Mesendoderm (in vitro differentiated cells): ENCODE data around the gene DDX4.
"Not testable (repeated sequence)": the region's sequence is repeated elsewhere in the genome, so short reads cannot be mapped to it uniquely, and the experiment has no call there.

Source experiments
- DNase-seq: peaks from one replicate; pipeline ENCODE4 v3.0.0; 2013
- H2AK5ac ChIP-seq: 2 replicates; pipeline ENCODE4 v1.6.1; 2013; ENCODE audit warnings: low read length, inconsistent platforms
- H2BK120ac ChIP-seq: 2 replicates; pipeline ENCODE4 v1.6.1; 2013; ENCODE audit warnings: low read depth, mild to moderate bottlenecking, low read length, moderate library complexity, mixed read lengths
- H2BK15ac ChIP-seq: replicated peaks from 2 replicates; pipeline ENCODE4 v1.6.1; 2013; ENCODE audit warnings: low read depth, mild to moderate bottlenecking, moderate library complexity
- H2BK5ac ChIP-seq: 2 replicates; pipeline ENCODE4 v1.6.1; 2013; ENCODE audit warnings: low read length, inconsistent platforms
- H3K18ac ChIP-seq: 2 replicates; pipeline ENCODE4 v1.6.1; 2013; ENCODE audit warnings: mild to moderate bottlenecking, low read length, mixed read lengths
- H3K23ac ChIP-seq: one replicate; pipeline ENCODE4 v1.6.1; 2013; ENCODE audit warnings: low read length
- H3K27ac ChIP-seq: 2 replicates; pipeline ENCODE4 v1.5.1; 2013; ENCODE audit warnings: low read depth, mild to moderate bottlenecking, inconsistent platforms, low read length, moderate library complexity
- H3K27me3 ChIP-seq: 2 replicates; pipeline ENCODE4 v1.6.1; 2013; ENCODE audit warnings: low read length, control low read depth, mild to moderate bottlenecking, inconsistent platforms; ENCODE audit not compliant: insufficient read depth, poor library complexity
- H3K36me3 ChIP-seq: 2 replicates; pipeline ENCODE4 v1.6.1; 2013; ENCODE audit warnings: low read length, inconsistent platforms; ENCODE audit not compliant: control insufficient read depth, insufficient read depth
- H3K4ac ChIP-seq: one replicate; pipeline ENCODE4 v1.6.1; 2013; ENCODE audit warnings: low read depth, mild to moderate bottlenecking, low read length, moderate library complexity
- H3K4me1 ChIP-seq: 2 replicates; pipeline ENCODE4 v1.6.1; 2013; ENCODE audit warnings: low read depth, low read length, inconsistent platforms; ENCODE audit not compliant: control insufficient read depth
- H3K4me2 ChIP-seq: 2 replicates; pipeline ENCODE4 v1.6.1; 2013; ENCODE audit warnings: low read length
- H3K4me3 ChIP-seq: 2 replicates; pipeline ENCODE4 v1.5.1; 2013; ENCODE audit warnings: mild to moderate bottlenecking, low read length
- H3K56ac ChIP-seq: one replicate; pipeline ENCODE4 v1.6.1; 2013; ENCODE audit warnings: low read length
- H3K79me1 ChIP-seq: 2 replicates; pipeline ENCODE4 v1.6.1; 2013; ENCODE audit warnings: low read length, inconsistent platforms
- H3K79me2 ChIP-seq: 2 replicates; pipeline ENCODE4 v1.6.1; 2013; ENCODE audit warnings: mild to moderate bottlenecking, low read length; ENCODE audit not compliant: control insufficient read depth, insufficient read depth
- H3K9ac ChIP-seq: 2 replicates; pipeline ENCODE4 v1.6.1; 2013; ENCODE audit warnings: low read length, inconsistent platforms
- H4K5ac ChIP-seq: one replicate; pipeline ENCODE4 v1.6.1; 2013; ENCODE audit warnings: low read length
- H4K8ac ChIP-seq: one replicate; pipeline ENCODE4 v1.6.1; 2013; ENCODE audit warnings: low read depth, mild to moderate bottlenecking, control low read depth, low read length, moderate library complexity
- WGBS: extraction: QIAGEN DNeasy Blood & Tissue Kit; methylation state at CpG from one replicate; pipeline ENCODE4 v1.1.7; 2013; ENCODE audit warnings: low lambda C conversion rate, missing lambda C conversion rate; ENCODE audit not compliant: insufficient coverage; ENCODE audit errors: extremely low coverage; 5-methylcytosine and 5-hydroxymethylcytosine counted together

Gene DDX4

DNA sequence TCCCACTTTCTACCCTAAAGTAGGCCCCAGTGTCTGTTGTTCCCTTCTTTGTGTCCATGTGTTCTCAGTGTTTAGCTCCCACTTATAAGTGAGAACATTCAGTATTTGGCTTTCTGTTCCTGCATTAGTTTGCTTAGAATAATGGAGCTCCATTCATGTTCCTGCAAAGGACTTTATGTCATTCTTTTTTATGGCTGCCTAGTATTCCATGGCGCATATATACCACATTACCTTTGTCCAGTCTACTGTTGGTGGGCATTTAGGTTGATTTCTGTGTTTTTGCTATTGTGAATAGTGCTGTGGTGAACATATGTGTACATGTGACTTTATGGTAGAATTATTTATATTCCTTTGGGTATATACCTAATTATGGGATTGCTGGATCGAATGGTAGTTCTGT, 30.4 kb downstream of the DDX4 start:
- no peak overlapping the region for H3K4ac ChIP-seq
- H3K4me1 ChIP-seq: no peaks in the 10 kb centered on the region
- no peak overlapping the region for H3K4me3 ChIP-seq
- H3K9ac ChIP-seq: no peak overlapping the region
- H3K4me2 ChIP-seq: no peak overlapping the region
- no CpG with 5 or more reads among the region's 2 CpGs for WGBS
- no peak overlapping the region for H2BK120ac ChIP-seq
- H3K27ac ChIP-seq: no peak overlapping the region
- no peaks in the 10 kb centered on the region for H3K27me3 ChIP-seq
- H3K36me3 ChIP-seq: no peaks in the 10 kb centered on the region
- H2BK5ac ChIP-seq: no peak overlapping the region
- no peak overlapping the region for H3K18ac ChIP-seq
- no peak overlapping the region for H2BK15ac ChIP-seq
- no peaks in the 10 kb centered on the region for H3K79me1 ChIP-seq
- H3K79me2 ChIP-seq: no peaks in the 10 kb centered on the region
- no peak overlapping the region for H4K8ac ChIP-seq
- H3K56ac ChIP-seq: no peak overlapping the region
- no peak overlapping the region for H3K23ac ChIP-seq
- H4K5ac ChIP-seq: no peak overlapping the region
- no peak overlapping the region for H2AK5ac ChIP-seq
- no peak for DNase-seq

- WGBS: no CpG with 5 or more reads among the region's 2 CpGs
- H3K23ac ChIP-seq: no peak overlapping the region
- no peak overlapping the region for H3K4ac ChIP-seq
- no peak overlapping the region for H4K5ac ChIP-seq
- no peak overlapping the region for H2BK120ac ChIP-seq
- H3K27ac ChIP-seq: no peak overlapping the region
- no peaks in the 10 kb centered on the region for H3K27me3 ChIP-seq
- no peaks in the 10 kb centered on the region for H3K36me3 ChIP-seq
- H3K9ac ChIP-seq: no peak overlapping the region
- no peaks in the 10 kb centered on the region for H3K79me2 ChIP-seq
- DNase-seq: no peak
- H2BK15ac ChIP-seq: no peak overlapping the region
- H4K8ac ChIP-seq: no peak overlapping the region
- no peaks in the 10 kb centered on the region for H3K4me1 ChIP-seq
- no peak overlapping the region for H3K4me3 ChIP-seq
- H3K79me1 ChIP-seq: no peaks in the 10 kb centered on the region
- no peak overlapping the region for H2AK5ac ChIP-seq
- H3K56ac ChIP-seq: no peak overlapping the region
- H3K4me2 ChIP-seq: no peak overlapping the region
- H2BK5ac ChIP-seq: no peak overlapping the region
- H3K18ac ChIP-seq: no peak overlapping the region
These were observed 33.4 kb downstream of the DDX4 start for GRCh38 chr5:55771175-55771655.

GRCh38 chr5:55773057-55773456, 35.2 kb downstream of the DDX4 start:
- no peak overlapping the region for H3K4ac ChIP-seq
- H2BK5ac ChIP-seq: no peak overlapping the region
- H3K18ac ChIP-seq: no peak overlapping the region
- no peaks in the 10 kb centered on the region for H3K4me1 ChIP-seq
- no peaks in the 10 kb centered on the region for H3K79me2 ChIP-seq
- H4K8ac ChIP-seq: no peak overlapping the region
- H3K9ac ChIP-seq: no peak overlapping the region
- H3K27ac ChIP-seq: no peak overlapping the region
- no peaks in the 10 kb centered on the region for H3K27me3 ChIP-seq
- H3K23ac ChIP-seq: no peak overlapping the region
- no peaks in the 10 kb centered on the region for H3K36me3 ChIP-seq
- H2BK15ac ChIP-seq: no peak overlapping the region
- H4K5ac ChIP-seq: no peak overlapping the region
- no peak for DNase-seq
- no CpG with 5 or more reads among the region's 1 CpG for WGBS
- no peak overlapping the region for H3K4me2 ChIP-seq
- H3K79me1 ChIP-seq: no peaks in the 10 kb centered on the region
- H2BK120ac ChIP-seq: no peak overlapping the region
- no peak overlapping the region for H3K56ac ChIP-seq
- no peak overlapping the region for H3K4me3 ChIP-seq
- H2AK5ac ChIP-seq: no peak overlapping the region

- no peak overlapping the region for H4K5ac ChIP-seq
- H3K36me3 ChIP-seq: no peaks in the 10 kb centered on the region
- no peak overlapping the region for H3K9ac ChIP-seq
- H3K4ac ChIP-seq: no peak overlapping the region
- no peak overlapping the region for H3K4me3 ChIP-seq
- no peak overlapping the region for H2BK15ac ChIP-seq
- no peak overlapping the region for H4K8ac ChIP-seq
- H3K27me3 ChIP-seq: no peaks in the 10 kb centered on the region
- H3K4me2 ChIP-seq: no peak overlapping the region
- H2BK120ac ChIP-seq: no peak overlapping the region
- no peak overlapping the region for H2BK5ac ChIP-seq
- no peak overlapping the region for H3K27ac ChIP-seq
- H3K79me2 ChIP-seq: no peaks in the 10 kb centered on the region
- H3K4me1 ChIP-seq: no peaks in the 10 kb centered on the region
- H3K18ac ChIP-seq: no peak overlapping the region
- DNase-seq: no peak
- H3K79me1 ChIP-seq: no peaks in the 10 kb centered on the region
- no peak overlapping the region for H3K23ac ChIP-seq
- H2AK5ac ChIP-seq: no peak overlapping the region
- H3K56ac ChIP-seq: no peak overlapping the region
- no CpG with 5 or more reads among the region's 6 CpGs for WGBS
These were observed 39.5 kb downstream of the DDX4 start for GRCh38 chr5:55777332-55777731.

DNA sequence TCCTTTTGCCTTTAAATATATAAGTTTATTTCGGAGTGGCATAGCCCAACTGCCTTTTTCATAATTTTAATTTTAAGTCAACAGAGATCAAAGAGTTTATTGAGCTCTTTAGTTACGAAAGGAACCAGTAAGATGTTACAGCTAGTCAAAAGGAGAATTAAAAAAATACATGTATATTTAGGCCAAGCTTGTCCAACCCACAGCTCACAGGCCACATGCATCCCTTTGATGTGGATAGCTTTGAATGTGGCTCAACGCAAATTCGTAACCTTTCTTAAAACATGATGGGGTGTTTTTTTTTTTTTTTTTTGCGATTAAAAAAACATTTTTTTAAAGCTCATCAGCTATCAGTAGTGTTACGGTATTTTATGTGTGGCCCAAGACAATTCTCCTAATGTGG, 63.1 kb downstream of the DDX4 start:
- Histone ChIP-seq H2BK5ac (no peak overlapping the region), H3K27me3 (no peaks in the 10 kb centered on the region), H3K79me2 (no peaks in the 10 kb centered on the region), H3K4ac (no peak overlapping the region), H2AK5ac (no peak overlapping the region), H3K4me2 (no peak overlapping the region), H4K8ac (no peak overlapping the region), H2BK120ac (no peak overlapping the region), H3K56ac (no peak overlapping the region), H4K5ac (no peak overlapping the region), H3K23ac (no peak overlapping the region), H3K4me1 (no peaks in the 10 kb centered on the region), H3K9ac (no peak overlapping the region), H3K79me1 (no peaks in the 10 kb centered on the region), H3K27ac (no peak overlapping the region), H3K18ac (no peak overlapping the region), H2BK15ac (no peak overlapping the region), H3K4me3 (no peak overlapping the region), H3K36me3 (no peaks in the 10 kb centered on the region)
- DNase-seq: no peak
- no CpG with 5 or more reads among the region's 6 CpGs for WGBS

- not testable (repeated sequence) for H3K23ac ChIP-seq, H2AK5ac ChIP-seq, H3K4me2 ChIP-seq, H3K79me2 ChIP-seq, H3K4ac ChIP-seq, H3K4me3 ChIP-seq, H3K4me1 ChIP-seq, H3K79me1 ChIP-seq, H2BK120ac ChIP-seq, DNase-seq, H3K18ac ChIP-seq, H3K9ac ChIP-seq, H3K56ac ChIP-seq, H3K36me3 ChIP-seq, H4K5ac ChIP-seq, H3K27me3 ChIP-seq, H2BK5ac ChIP-seq, H4K8ac ChIP-seq, H3K27ac ChIP-seq, H2BK15ac ChIP-seq
- WGBS: no CpG with 5 or more reads among the region's 7 CpGs
These were observed 71.0 kb downstream of the DDX4 start for GRCh38 chr5:55808814-55809213.
